NCI-H1417 treated with DMSO at 0.1 percent for 48 hours (cell line): ENCODE results near the gene MS4A15.
"Not testable (repeated sequence)": the region's sequence is repeated elsewhere in the genome, so short reads cannot be mapped to it uniquely, and the experiment has no call there.

Experiments
- DNase-seq: peaks from one replicate; lab custom pipeline; 2025; lab: John Stamatoyannopoulos, UW

The MS4A15 gene

DNA sequence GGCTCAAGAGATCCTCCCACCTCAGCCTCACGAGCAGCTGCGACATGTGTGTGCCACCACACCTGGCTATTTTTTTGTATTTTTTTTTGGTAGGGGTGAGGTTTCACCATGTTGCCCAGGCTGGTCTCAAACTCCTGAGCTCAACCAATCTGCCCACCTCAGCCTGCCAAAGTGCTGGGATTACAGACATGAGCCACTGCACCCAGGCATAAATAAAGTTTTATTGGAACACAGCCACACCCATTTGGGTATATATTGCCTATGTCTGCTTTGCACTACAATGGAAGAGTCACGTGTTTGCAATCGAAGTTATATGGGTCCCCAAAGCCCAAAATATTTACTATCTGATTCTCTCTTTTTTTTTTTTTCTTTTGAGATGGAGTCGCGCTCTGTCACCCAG lies 1.8 kb upstream of the MS4A15 start:
- no peak for DNase-seq

DNA sequence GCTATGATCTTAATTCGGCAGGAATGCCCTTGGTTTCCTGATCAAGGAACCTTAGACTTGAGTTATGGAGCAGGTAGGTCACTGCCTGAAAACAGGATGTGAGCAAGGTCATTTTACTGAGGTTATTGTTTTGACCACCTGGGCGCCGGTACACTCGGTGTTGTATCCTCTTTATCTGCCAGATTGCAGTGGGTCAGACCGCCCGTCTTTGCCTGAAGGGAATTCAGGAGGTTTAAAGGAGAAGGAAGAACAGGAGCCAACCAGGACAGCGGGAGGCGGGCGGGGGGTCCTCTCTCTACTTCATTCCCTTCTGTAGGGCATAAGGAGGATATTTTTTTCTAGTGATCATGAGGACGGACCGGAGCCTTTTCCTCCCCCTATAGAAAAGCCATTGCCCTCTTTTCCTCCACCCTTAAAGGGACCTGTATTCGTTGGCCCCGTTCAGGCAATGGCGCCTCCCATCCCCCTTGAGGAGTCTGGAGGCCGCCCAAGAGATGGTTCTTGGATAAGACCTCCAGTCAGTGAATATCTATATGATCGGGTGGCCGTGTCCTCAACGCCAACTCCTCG lies 649 bp downstream of the MS4A15 start:
- DNase-seq: no peak

DNA sequence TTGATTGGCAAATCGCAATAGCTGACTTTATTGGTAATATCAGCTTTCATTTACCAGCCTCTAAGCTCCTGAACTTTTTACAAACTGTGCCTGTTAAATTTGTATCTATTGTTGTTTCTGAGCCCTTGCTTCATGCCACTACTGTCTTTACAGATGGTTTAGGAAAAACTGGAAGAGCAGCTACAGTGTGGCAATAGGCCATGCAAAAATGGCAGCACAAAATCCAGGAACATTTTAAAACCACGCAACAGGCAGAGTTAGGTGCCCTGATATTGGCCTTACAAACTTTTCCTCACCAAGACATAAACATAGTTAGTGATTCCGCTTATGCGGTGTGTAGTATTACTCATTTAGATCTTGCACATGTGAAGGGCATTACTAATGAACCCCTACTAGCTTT lies 2.0 kb downstream of the MS4A15 start:
- not testable (repeated sequence) for DNase-seq

DNA sequence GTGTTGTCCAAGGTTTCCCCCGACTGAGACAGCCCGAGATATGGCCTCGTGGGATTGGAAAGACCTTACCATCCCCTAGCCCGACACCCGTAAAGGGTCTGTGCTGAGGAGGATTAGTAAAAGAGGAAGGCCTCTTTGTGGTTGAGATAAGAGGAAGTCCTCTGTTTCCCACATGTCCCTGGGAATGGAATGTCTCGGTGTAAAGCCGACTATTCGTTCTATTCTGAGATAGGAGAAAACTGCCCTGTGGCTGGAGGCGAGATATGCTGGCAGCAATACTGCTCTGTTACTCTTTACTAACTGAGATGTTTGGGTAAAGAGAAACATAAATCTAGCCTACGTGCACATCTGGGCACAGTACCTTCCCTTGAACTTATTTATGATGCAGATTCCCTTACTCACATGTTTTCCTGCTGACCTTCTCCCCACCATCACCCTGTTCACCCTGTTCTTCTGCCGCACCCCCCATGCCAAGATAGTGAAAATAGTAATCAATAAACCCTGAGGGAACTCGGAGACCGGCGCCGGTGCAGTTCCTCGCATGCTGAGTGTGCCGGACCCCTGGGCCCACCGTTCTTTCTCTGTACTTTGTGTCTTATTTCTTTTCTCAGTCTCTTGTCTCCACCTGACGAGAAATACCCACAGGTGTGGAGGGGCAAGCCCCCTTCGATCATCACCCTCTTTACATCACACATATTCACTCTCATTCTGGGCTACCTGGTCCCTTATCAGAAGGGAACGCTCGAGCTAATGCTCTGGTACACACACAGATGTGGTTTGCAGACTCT lies 3.0 kb downstream of the MS4A15 start:
- not testable (repeated sequence) for DNase-seq

DNA sequence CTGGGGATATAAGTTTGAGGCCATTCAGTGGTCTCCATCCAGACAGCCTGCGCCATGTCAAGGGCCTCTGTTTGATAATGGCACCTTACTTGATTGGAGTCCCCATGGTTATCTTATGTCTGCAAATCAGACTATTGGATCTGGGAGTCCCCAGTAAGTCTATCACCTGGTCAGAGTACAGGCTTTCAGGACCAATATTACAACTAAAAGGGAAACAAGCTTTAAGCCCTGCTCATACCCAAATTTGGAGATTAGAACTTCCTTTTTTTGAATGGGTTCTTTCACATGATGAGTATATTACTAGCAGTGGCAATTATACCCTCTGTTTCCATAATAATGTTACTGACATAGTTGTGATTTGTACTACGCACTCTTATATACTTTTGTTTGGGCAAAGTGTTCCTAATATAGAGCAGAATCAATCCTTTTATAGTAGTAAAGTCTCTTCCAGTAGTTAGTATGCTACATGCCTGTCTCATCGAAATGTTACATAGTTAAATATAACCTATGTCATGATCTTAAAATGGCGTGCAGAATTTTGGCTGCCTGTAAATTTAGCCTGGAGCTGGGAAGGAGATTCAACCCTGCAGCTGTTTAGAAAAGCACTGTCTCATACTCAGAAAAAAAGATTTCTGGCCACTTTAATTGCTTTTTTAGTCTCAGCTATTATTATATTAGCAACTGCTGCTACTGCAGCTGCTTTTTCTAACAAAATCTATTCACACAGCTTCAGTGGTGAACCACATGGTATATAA lies 4.9 kb downstream of the MS4A15 start:
- no peak for DNase-seq

DNA sequence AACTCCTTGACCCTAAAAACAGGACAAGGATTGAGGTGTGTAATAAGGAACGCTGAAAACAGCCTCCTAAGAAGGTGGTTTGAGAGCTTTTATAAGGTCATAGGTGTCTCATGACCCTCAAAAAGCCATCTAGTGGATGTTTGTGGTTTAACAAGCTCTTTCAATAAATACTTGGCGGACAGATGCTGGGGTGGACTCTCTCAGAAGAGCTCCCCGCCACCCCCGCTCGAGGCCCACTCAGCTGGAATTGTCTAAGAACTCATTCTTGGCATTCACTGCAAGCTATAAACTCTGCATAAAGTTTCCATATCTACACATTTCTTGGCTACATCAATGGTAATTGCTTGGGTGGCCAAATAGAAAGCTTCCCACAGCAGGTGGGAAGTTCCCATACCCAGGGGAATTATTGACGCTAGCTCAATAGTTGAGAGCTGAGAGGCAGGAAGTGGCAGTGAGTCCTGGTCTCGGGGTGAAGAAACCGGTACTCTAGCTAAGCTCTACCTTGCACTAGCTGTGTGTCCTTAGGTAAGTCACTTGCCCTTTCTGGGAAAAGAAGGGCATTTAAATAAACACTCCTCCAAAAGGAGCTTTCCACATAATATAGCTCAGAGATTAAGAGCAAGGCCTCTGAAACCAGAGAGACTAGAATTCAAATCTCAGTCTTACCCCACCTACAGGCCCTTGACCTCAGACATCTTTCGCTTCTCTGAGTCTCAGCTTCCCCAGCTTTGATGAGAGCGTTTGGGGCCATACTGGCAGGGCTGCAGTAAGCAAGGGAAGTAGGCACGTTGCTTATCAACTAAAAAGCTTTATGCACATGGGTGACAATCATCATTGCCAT lies 6.4 kb downstream of the MS4A15 start:
- no peak for DNase-seq

DNA sequence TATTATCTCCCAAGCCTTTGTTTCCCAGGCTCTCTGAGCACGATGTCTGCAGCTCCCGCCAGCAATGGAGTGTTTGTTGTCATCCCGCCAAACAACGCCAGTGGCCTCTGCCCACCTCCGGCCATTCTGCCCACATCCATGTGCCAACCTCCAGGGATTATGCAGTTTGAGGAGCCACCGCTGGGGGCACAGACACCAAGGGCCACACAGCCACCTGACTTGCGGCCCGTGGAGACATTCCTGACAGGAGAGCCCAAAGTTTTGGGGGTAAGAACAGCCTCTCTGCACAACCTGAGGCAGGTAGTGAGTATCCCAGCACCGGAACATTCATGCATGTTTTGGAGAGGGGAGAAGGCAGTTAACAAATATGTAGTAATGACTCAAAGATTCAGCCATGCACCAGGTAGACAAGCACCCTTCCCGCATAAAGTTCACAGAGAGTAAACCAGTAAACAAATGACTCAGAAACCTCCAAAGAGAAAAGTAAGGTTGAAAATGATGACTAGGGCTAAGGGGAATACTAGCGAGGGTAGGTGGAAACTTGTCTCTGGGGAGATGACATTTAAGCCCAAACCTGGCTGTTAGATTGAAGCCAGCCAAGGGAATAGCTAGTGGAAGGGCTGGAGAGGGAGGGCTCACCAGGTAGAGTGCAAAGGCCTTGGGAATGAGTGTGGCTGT lies 7.2 kb downstream of the MS4A15 start:
- DNase-seq: no peak

DNA sequence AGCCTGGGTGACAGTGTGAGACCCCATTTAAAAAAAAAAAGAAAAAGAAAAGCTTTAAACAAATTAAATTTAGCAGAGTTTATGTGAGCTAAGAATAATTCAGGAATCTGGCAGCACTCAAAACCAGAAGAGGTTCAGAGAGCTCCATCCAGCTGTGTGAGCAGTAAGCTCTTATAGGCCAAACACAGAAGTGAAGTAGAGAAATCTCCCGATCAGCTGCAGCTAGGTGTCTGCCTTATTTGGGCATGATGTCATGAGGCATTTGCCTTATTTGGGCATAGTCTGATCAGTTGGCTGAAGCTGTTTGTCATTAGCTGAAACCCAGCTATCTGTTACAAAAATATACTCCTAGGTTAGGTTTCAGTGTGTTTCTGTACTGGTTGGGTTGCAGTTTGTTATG lies 8.2 kb downstream of the MS4A15 start:
- no peak for DNase-seq

DNA sequence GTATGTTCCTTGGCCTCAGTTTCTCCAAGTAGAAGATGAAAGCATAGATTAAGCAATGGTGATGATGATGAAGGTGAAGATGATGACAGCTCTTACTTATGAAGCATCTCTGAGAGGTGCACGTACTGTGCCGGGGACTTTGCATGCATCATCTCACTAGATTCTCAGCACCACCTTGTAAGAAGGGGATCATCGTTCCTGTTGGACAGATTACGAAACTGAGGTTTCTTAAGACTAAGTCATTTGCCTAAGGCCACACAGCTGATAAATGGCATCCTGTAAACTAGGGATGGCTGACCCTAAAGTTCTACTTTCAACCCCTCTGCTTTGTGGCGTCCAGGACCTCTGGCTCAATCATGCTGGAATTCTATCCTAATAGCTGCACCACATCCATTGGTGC lies 8.7 kb downstream of the MS4A15 start:
- no peak for DNase-seq

DNA sequence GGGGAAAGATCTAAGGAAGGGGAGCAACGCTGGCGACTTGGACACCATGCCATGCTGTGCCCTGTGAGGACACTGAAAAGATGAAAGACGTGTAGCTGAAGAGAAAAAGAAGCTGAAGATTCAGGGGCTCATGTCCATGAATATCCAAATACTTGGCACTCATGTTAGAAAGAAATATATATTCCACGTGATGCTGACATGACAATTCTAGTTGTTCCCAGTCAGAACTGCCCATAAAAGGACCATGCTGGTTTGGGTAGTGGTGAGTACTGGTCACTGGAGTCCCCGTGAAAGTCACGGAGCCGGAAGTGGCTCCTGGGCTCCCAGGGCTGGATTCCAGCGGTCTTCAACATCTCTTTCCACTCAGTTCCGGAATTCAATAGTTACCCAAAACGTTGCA lies 9.9 kb downstream of the MS4A15 start:
- DNase-seq: no peak

DNA sequence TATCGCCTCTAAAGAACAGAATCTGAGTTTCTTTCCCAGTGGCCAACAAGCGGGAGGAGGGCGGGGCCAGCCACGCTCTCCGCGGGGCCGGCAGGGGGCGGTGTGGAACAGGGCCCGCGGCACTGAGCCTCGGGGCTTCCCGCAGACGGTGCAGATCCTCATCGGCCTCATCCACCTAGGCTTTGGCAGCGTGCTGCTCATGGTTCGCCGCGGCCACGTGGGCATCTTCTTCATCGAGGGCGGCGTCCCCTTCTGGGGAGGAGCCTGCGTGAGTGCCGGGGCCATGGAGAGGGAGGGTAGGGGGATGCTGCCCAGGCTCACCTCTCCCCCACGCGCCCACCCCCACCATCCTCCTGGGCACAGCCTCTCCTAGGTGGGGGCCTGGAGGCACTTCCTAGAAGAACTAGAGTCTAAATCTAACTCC lies 10.7 kb downstream of the MS4A15 start:
- no peak for DNase-seq

DNA sequence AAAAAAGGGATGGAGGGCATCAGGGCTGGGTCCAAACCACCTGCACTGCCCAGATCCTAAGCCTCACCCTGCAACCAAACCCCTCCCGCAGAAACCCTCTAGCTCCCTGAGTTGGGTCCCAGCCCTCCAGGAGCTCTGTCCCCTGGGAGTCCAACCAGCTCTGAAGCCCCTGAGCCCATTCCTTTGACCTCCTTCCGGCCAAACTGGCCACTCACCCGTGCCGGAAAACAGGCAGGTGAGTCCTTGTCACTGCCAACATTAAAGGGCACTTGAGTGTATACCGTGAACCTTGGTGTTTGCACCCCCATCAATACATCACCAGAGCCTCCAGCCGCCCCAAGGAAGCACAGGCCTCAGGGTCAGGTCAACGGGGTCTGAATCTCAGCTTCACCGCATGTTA lies 11.5 kb downstream of the MS4A15 start:
- no peak for DNase-seq

DNA sequence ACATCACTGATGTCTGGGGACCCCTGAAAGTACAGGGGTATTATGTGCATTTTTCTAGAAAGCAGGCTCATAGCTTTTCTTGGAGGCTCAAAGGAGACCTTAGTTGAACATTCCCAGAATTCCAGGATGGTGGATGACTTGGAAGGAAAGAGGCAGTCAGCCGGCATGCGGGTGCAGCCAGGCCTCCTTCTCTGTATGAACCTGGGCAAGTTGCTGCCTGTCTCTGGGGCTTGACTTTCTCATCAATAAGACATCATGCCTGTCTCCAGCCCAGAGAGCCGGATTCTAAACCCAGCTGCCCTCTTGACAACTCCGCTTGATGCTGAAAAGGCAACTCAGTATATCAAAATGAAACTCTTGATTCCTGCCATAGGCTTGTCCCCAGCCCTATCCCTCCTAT lies 12.6 kb downstream of the MS4A15 start:
- DNase-seq: no peak

DNA sequence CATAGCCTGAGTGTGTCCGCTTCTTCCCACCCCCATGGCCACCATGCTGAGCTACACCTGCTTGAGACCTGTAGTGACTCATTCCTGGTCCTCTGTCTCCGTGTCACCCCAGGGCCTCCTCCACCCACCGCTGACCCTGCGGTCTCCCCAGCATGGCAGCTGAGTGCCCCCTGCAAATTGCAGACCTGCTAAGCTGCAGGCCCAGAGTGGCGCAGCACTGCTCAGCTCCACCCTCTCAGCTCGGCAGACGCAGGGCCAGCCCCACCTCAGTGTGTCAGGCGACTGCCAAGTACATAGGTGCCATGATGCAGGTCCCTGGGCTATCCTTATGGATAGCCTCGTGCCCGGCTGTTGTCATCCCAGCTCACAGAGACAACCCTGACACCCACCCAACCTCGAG lies 13.1 kb downstream of the MS4A15 start:
- DNase-seq: no peak

DNA sequence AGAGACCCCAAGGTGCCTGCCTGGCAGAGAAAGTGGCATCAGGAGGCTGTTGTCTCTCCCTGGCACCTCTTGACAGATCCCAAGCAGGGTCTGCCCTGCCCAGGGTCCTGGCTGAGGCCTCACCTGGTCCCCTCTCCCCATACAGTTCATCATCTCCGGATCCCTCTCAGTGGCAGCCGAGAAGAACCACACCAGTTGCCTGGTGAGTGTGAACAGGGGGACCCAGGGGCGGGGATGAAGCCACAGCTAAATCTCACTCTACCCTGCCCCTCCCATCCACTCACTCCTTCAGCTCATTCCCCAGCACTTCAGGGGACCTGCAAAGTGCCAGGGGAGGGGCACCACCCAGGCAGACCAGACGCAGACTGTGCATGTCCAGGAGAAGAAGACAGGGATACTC lies 14.5 kb downstream of the MS4A15 start:
- no peak for DNase-seq

DNA sequence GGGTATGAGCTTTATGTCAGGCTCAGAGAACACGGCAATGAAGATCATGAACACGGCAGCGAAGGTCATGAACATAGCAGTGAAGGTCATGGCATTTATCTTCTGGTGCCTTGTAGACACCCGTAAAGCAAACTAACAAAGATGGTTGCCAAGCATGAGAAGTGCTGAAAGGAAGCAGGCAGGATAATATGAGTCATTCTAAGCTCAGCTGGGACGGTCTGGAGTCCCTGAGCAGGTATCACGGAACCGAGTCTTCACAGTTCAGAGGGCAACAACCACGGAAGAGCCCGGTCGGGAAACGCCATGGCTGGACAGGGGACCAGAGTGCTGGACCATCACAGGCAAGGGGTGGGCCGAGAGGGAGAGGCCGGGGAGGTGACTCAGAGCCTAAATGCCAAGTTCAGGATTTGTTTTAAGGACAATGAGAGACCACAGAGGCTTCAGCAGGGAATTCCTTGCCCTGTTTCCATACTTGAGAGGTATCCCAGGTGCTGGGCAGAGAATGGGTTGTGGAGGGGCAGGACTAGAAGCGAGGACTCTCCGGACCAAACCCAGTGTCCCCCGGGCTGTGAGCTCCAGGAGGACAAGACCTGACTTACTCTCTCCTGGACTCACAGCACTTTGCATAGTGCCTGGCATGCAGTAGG lies 15.3 kb downstream of the MS4A15 start:
- no peak for DNase-seq

DNA sequence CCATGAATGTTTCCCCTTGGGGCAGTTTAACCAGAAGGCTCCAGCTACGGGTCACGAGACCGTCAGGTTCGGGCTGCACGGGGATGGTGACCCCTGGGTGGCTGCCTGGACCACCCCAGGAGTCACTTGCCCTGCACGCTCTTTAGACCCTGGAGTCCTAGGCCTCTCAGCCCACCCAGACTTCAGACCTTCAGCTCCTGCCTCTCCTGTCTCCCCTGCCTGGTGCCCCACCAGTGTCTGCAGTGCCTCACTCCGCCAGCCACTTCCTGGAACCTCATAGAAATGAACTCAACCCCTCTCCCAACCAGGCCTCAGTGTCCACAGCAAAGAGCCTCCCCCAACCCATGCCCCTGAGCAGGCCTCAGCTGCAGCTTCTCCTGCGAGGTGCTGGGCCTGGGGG lies 16.0 kb downstream of the MS4A15 start:
- DNase-seq: no peak

DNA sequence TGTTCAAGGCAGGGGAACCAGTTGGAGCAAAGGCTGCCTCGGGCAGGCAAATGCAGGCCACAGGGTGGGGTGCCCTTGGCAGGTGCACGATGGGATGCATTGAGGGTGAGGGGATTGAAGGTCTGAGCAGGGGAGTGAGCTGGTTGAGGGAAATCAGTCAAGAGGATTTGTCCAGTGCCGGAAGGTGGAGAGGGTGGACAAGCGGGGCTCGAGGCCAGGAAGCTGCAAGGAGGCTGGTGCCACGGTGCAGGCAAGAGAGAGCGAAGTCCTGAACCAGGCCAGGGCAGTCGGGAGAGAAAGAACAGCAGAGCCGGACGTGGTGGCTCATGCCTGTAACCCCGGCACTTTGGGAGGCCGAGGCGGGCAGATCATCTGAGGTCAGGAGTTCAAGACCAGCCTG lies 18.1 kb downstream of the MS4A15 start:
- no peak for DNase-seq

DNA sequence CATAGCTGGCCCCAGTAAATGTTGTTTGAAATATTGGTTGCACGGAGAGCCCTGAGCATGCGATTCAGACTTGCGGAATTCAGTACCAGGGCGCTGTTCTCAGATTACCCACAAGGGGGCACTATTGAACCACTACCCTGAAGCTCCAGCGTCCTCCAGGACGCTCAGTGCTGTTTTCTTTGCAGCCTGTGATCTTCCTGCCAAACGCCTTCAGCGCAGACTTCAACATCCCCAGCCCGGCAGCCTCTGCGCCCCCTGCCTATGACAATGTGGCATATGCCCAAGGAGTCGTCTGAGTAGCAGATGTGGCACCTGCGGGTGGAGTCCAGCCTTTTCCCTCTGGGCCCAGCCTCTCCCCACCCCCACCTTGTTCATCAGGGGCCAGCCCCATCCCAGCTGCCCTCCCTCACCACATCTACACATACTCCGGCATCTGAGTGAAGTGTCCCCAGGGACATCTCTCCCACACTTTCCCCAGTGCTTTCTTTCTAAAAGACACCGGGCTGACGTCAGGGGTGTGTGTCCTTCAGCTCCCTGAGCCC lies 18.8 kb downstream of the MS4A15 start:
- DNase-seq: peak; percentile 83

DNA sequence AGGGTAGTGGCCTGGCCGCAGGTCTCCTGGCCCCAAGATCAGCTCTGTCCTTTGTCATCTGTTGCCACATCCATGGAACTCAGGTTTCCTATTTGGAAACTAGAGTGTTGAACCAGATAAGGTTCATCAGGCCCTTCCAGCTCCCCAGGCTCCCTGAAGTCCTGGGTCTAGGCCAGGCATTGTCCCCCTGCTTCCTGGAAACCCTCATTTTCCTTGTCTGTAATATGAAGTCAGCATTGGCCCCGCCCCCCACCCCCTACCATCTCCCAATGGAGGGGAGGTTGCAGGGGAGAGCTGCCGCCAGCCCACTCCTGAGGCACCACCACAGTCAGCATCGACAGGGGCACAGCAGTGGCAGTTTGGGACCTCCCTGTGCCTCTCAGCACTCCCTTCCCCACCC lies 19.5 kb downstream of the MS4A15 start:
- DNase-seq: no peak

DNA sequence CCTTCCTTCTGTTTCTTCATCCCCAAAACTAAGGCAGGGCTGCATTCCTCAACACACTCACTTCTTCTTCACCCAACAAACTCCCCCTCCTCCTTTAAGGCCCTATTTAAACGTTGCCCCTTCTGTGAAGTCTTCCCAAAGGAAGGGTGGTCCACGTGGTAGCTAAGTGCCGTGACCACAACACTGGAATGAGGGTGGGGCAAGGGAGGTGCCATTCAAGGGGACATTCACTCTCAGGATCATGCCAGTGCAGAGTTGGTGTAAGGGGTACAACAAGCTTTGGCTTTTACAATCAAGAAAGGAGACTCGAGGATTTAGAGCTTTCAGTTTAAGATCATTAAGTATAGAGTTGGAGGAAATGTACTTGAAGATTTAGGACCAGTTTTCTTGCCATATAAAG lies 20.4 kb downstream of the MS4A15 start:
- DNase-seq: no peak
